Ascending aorta (tissue), 2 donors: Measurements from ENCODE around the gene NR2F2. TPM values are rescaled to one million over a fixed set of nuclear protein-coding genes. Genes with fewer than 3 reads are reported as not detected.

Source experiments
- DNase-seq, 2 donors: peaks; one replicate each; pipeline ENCODE4 v3.0.0-alpha.2; 2019; ENCODE audit warnings: low spot score in 2 of 2
- H3K27ac ChIP-seq, 2 donors: fragments of 200-600 bp; sonication (generic); one replicate each; pipeline ENCODE4 v1.5.1; 2016 to 2017; ENCODE audit warnings: mild to moderate bottlenecking in 1 of 2
- H3K27me3 ChIP-seq: fragments of 200-600 bp; sonication (generic); one replicate; pipeline ENCODE4 v1.5.1; 2017
- H3K36me3 ChIP-seq, 2 donors: fragments of 200-600 bp; sonication (generic); one replicate each; pipeline ENCODE4 v1.5.1; 2016
- H3K4me1 ChIP-seq, 2 donors: fragments of 200-600 bp; sonication (generic); one replicate each; pipeline ENCODE4 v1.5.1; 2016 to 2017; ENCODE audit warnings: mild to moderate bottlenecking in 1 of 2
- H3K4me3 ChIP-seq, 2 donors: fragments of 200-600 bp; sonication (generic); one replicate each; pipeline ENCODE4 v1.5.1; 2016 to 2017; ENCODE audit warnings: mild to moderate bottlenecking in 1 of 2
- H3K9me3 ChIP-seq, 2 donors: fragments of 200-600 bp; sonication (generic); one replicate each; pipeline ENCODE4 v1.5.1; 2016
- CTCF ChIP-seq, 3 experiments: fragments of 200-600 bp in 2 of 3; fragments of 450-650 bp in 1 of 3; sonication (generic) in 2 of 3; IDR thresholded peaks; one replicate each; pipeline ENCODE4 v1.5.1; 2016 to 2019; ENCODE audit warnings: antibody characterized with exemption in 3 of 3, mild to moderate bottlenecking in 1 of 3, moderate library complexity in 1 of 3
- intact Hi-C: fragments of 100-400 bp; cut with DNase I; formaldehyde crosslinking; loops from one replicate; pipeline ENCODE4 v1.15.1; 2023
- total RNA-seq: library from RNA; depleted of rRNA; stranded (reverse); fragments of >200 nt; gene quantifications from one replicate; pipeline ENCODE4 v1.1.0, GENCODE V29; 2016

NR2F2 gene
- total RNA-seq, 1 donor from 2014 or later, result 126 TPM

GRCh38 chr15:96351761-96352603 is 21.5 kb downstream of the NR2F2 start:
- intact Hi-C loops, result no loop called here

GRCh38 chr15:96352604-96353405 is 22.3 kb downstream of the NR2F2 start:
- Histone ChIP-seq H3K4me3 (no peak overlapping the region), H3K27ac (peak overlapping the region; percentile 19 to 35), H3K9me3 (no peaks in the 10 kb centered on the region), H3K4me1 (peaks cover 4 to 6% of the 10 kb centered on the region in 2 donors), H3K27me3 (no peaks in the 10 kb centered on the region), H3K36me3 (no peaks in the 10 kb centered on the region)
- intact Hi-C loops, result no loop called here
- no peak for DNase-seq
- TF ChIP-seq CTCF (IDR thresholded peaks at IDR 0.05), result no peak

More at GRCh38 chr15:96351761-96352603, 21.5 kb downstream of the NR2F2 start:
- Histone ChIP-seq H3K27me3 (no peaks in the 10 kb centered on the region), H3K36me3 (no peaks in the 10 kb centered on the region), H3K4me3 (no peak overlapping the region), H3K27ac (peak overlapping the region in 1 of 2 donors; percentile 35), H3K4me1 (peaks cover 4 to 6% of the 10 kb centered on the region in 2 donors), H3K9me3 (no peaks in the 10 kb centered on the region)
- DNase-seq, result no peak
- no peak for TF ChIP-seq CTCF (IDR thresholded peaks at IDR 0.05)

- no peak for DNase-seq
- Histone ChIP-seq H3K27ac (peak overlapping the region; percentile 88 to 89), H3K4me3 (peak overlapping the region in 1 of 2 donors; percentile 79), H3K4me1 (peaks cover 4 to 6% of the 10 kb centered on the region in 2 donors), H3K27me3 (no peaks in the 10 kb centered on the region), H3K9me3 (no peaks in the 10 kb centered on the region), H3K36me3 (no peaks in the 10 kb centered on the region)
- intact Hi-C loops, result no loop called here
- no peak for TF ChIP-seq CTCF (IDR thresholded peaks at IDR 0.05)
These were observed 23.0 kb downstream of the NR2F2 start for GRCh38 chr15:96353416-96353929.

- DNase-seq, result no peak
- Histone ChIP-seq H3K27me3 (no peaks in the 10 kb centered on the region), H3K4me3 (peak overlapping the region; percentile 66 to 79), H3K36me3 (no peaks in the 10 kb centered on the region), H3K4me1 (peaks cover 4 to 6% of the 10 kb centered on the region in 2 donors), H3K9me3 (no peaks in the 10 kb centered on the region), H3K27ac (peak overlapping the region; percentile 88 to 89)
- intact Hi-C loops, result loop anchor here (2.0 kb wide), 1 partner anchor 23 kb away; the partner anchor contains the start of gene NR2F2
- TF ChIP-seq CTCF (IDR thresholded peaks at IDR 0.05), result peak in 2 of 3 experiments; percentile 42
These were observed 23.6 kb downstream of the NR2F2 start for GRCh38 chr15:96353930-96354730.
